Subcutaneous abdominal adipose tissue (tissue), 5 donors: Measurements from ENCODE around the gene TMEM190.

Experiments used
- H3K27ac ChIP-seq: one replicate; pipeline ENCODE4 v1.7.0; 2013; ENCODE audit warnings: low read depth, mild to moderate bottlenecking, inconsistent platforms, low read length, moderate library complexity
- H3K27me3 ChIP-seq, 5 donors: one replicate each; pipeline ENCODE4 v1.7.0; 2013; ENCODE audit warnings: low read length in 5 of 5, inconsistent platforms in 1 of 5; ENCODE audit not compliant: control insufficient read depth in 5 of 5, insufficient read depth in 4 of 5
- H3K36me3 ChIP-seq, 5 donors: one replicate each; pipeline ENCODE4 v1.7.0; 2013; ENCODE audit warnings: low read length in 5 of 5; ENCODE audit not compliant: control insufficient read depth in 5 of 5, insufficient read depth in 5 of 5
- H3K4me1 ChIP-seq, 5 donors: one replicate each; pipeline ENCODE4 v1.7.0; 2013; ENCODE audit warnings: low read length in 5 of 5, mild to moderate bottlenecking in 3 of 5, moderate library complexity in 1 of 5; ENCODE audit not compliant: control insufficient read depth in 5 of 5, insufficient read depth in 5 of 5
- H3K4me3 ChIP-seq, 5 donors: one replicate each; pipeline ENCODE4 v1.7.0; 2013; ENCODE audit warnings: low read length in 5 of 5, low read depth in 1 of 5
- H3K9ac ChIP-seq, 5 donors: one replicate each; pipeline ENCODE4 v1.7.0; 2013; ENCODE audit warnings: low read length in 5 of 5, mild to moderate bottlenecking in 4 of 5, moderate library complexity in 3 of 5
- H3K9me3 ChIP-seq, 5 donors: one replicate each; pipeline ENCODE4 v1.7.0; 2013; ENCODE audit warnings: low read length in 5 of 5; ENCODE audit not compliant: control insufficient read depth in 5 of 5
- donor health status: healthy.
- donor health status: healthy.
- donor health status: healthy.
- donor health status: healthy.
- donor health status: healthy.

The TMEM190 gene

GRCh38 chr19:55384131-55384919, 7.7 kb downstream of the TMEM190 start, which contains the start of gene TMEM238:
Gene TMEM238 (minus strand): TSS chr19:55384292. CDS start chr19:55384259, 33 bp downstream.
- Histone ChIP-seq H3K4me1 (peaks cover 15 to 52% (median 50%) of the 10 kb centered on the region in 5 donors), H3K4me3 (peak within 1 kb of the TSS; percentile 52 to 99 (median 97)), H3K36me3 (peaks cover 0 to 25% (median 23%) of the 10 kb centered on the region in 5 donors), H3K27me3 (no peaks in the 10 kb centered on the region), H3K9ac (peak within 1 kb of the TSS; percentile 80 to 93 (median 87)), H3K27ac (peak within 1 kb of the TSS; percentile 98), H3K9me3 (no peaks in the 10 kb centered on the region)

GRCh38 chr19:55384920-55385723, 8.5 kb downstream of the TMEM190 start:
- Histone ChIP-seq H3K27me3 (no peaks in the 10 kb centered on the region), H3K4me1 (peaks cover 15 to 58% (median 52%) of the 10 kb centered on the region in 5 donors), H3K9me3 (no peaks in the 10 kb centered on the region), H3K4me3 (peak overlapping the region; percentile 58 to 99 (median 97)), H3K9ac (peak overlapping the region; percentile 80 to 93 (median 87)), H3K27ac (peak overlapping the region; percentile 98), H3K36me3 (peaks cover 0 to 33% (median 31%) of the 10 kb centered on the region in 5 donors)

GRCh38 chr19:55385724-55386492, 9.3 kb downstream of the TMEM190 start, which contains the start of gene RPL28:
Gene RPL28 (plus strand): TSS chr19:55385932. CDS start chr19:55386358, 426 bp downstream.
- H3K27ac ChIP-seq: peak within 1 kb of the TSS; percentile 98
- peak within 1 kb of the TSS; percentile 80 to 93 (median 87) for H3K9ac ChIP-seq
- H3K27me3 ChIP-seq: no peaks in the 10 kb centered on the region
- H3K9me3 ChIP-seq: no peaks in the 10 kb centered on the region
- peaks cover 15 to 58% (median 52%) of the 10 kb centered on the region in 5 donors for H3K4me1 ChIP-seq
- H3K4me3 ChIP-seq: peak within 1 kb of the TSS; percentile 93 to 99 (median 97)
- H3K36me3 ChIP-seq: peaks cover 0 to 40% (median 38%) of the 10 kb centered on the region in 5 donors

- no peaks in the 10 kb centered on the region for H3K9me3 ChIP-seq
- H3K36me3 ChIP-seq: peaks cover 0 to 45% (median 43%) of the 10 kb centered on the region in 5 donors
- peak overlapping the region; percentile 68 to 93 (median 81) for H3K9ac ChIP-seq
- peak overlapping the region; percentile 98 for H3K27ac ChIP-seq
- no peaks in the 10 kb centered on the region for H3K27me3 ChIP-seq
- H3K4me1 ChIP-seq: peaks cover 15 to 62% (median 52%) of the 10 kb centered on the region in 5 donors
- H3K4me3 ChIP-seq: peak overlapping the region; percentile 93 to 99 (median 97)
Measured at GRCh38 chr19:55386493-55386971, 9.9 kb downstream of the TMEM190 start.

GRCh38 chr19:55387736-55388497, 11.3 kb downstream of the TMEM190 start:
- Histone ChIP-seq H3K27me3 (no peaks in the 10 kb centered on the region), H3K9ac (peak overlapping the region in 4 of 5 donors; percentile 80 to 93 (median 86)), H3K4me1 (peaks cover 15 to 62% (median 52%) of the 10 kb centered on the region in 5 donors), H3K4me3 (peak overlapping the region; percentile 6 to 99 (median 94)), H3K36me3 (peaks cover 0 to 52% (median 48%) of the 10 kb centered on the region in 5 donors), H3K9me3 (no peaks in the 10 kb centered on the region), H3K27ac (peak overlapping the region; percentile 98)

GRCh38 chr19:55389386-55390317, 13.0 kb downstream of the TMEM190 start:
- H3K27me3 ChIP-seq: no peaks in the 10 kb centered on the region
- no peak overlapping the region for H3K4me3 ChIP-seq
- peaks cover 0 to 52% (median 48%) of the 10 kb centered on the region in 5 donors for H3K36me3 ChIP-seq
- H3K9me3 ChIP-seq: no peaks in the 10 kb centered on the region
- H3K4me1 ChIP-seq: peaks cover 13 to 52% (median 42%) of the 10 kb centered on the region in 5 donors
- H3K9ac ChIP-seq: peak overlapping the region in 2 of 5 donors; percentile 48 to 50
- H3K27ac ChIP-seq: no peak overlapping the region

GRCh38 chr19:55390461-55390880, 13.8 kb downstream of the TMEM190 start:
- peaks cover 0 to 52% (median 48%) of the 10 kb centered on the region in 5 donors for H3K36me3 ChIP-seq
- H3K9ac ChIP-seq: no peak overlapping the region
- H3K27me3 ChIP-seq: no peaks in the 10 kb centered on the region
- H3K4me1 ChIP-seq: peaks cover 10 to 46% (median 37%) of the 10 kb centered on the region in 5 donors
- no peaks in the 10 kb centered on the region for H3K9me3 ChIP-seq
- no peak overlapping the region for H3K27ac ChIP-seq
- no peak overlapping the region for H3K4me3 ChIP-seq

- Histone ChIP-seq H3K9ac (no peak overlapping the region), H3K9me3 (no peaks in the 10 kb centered on the region), H3K27me3 (no peaks in the 10 kb centered on the region), H3K36me3 (peaks cover 0 to 52% (median 48%) of the 10 kb centered on the region in 5 donors), H3K27ac (no peak overlapping the region), H3K4me3 (no peak overlapping the region), H3K4me1 (peaks cover 10 to 41% (median 33%) of the 10 kb centered on the region in 5 donors)
Measured at GRCh38 chr19:55391191-55391670, 14.6 kb downstream of the TMEM190 start.
